GM12873 (cell line): ENCODE data around the gene PDCD7.

Experiments
- CTCF ChIP-seq: IDR thresholded peaks from 2 replicates; pipeline ENCODE4 v1.5.1; 2012; ENCODE audit warnings: low read depth, mild to moderate bottlenecking, moderate library complexity, low read length, control low read depth; ENCODE audit not compliant: insufficient read depth; ENCODE audit errors: missing control alignments

The PDCD7 gene

DNA sequence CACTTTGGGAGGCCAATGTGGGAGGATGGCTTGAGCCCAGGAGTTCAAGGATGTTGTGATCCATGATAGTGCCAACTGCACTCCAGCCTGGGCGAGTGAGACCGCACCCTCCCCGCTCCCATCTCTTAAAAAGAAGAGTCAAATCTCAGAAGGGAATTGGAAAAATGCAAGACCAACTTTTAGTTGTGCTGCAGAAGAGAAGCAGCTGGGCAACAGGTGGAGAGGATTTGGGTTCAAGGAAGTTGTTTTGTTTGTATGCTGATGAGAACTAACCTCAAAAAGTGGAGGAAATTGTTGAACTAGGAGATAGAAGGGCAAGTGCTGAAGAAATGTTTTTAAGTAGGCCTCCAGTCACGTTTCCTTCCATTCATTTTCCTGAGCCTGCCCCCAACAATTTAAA is 12.8 kb upstream of the PDCD7 start:
- no peak for TF ChIP-seq CTCF

DNA sequence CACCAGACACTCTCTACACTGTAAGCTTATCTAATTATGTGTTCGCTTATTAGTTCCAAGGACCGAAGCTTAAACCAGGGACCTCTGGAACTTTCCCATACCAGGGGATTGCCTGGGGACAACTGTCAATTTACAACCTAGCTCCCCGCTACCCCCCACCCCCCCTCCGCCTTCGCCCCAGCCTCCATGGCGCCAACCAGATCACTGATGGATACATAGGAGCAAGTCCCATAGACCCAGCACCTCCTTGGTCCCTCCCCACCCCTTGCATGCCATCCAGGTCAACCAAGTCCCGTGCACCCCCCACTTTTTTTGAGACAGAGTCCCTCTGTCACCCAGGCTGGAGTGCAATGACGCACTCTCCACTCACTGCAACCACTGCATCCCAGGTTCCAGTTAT is 930 bp upstream of the PDCD7 start:
- no peak for TF ChIP-seq CTCF

GRCh38 chr15:65132878-65133547 is 595 bp downstream of the PDCD7 start:
- TF ChIP-seq CTCF: no peak

- no peak for TF ChIP-seq CTCF
Observed at GRCh38 chr15:65130941-65131340, 2.7 kb downstream of the PDCD7 start.

- no peak for TF ChIP-seq CTCF
Observed at GRCh38 chr15:65115542-65115941, 18.1 kb downstream of the PDCD7 start.

DNA sequence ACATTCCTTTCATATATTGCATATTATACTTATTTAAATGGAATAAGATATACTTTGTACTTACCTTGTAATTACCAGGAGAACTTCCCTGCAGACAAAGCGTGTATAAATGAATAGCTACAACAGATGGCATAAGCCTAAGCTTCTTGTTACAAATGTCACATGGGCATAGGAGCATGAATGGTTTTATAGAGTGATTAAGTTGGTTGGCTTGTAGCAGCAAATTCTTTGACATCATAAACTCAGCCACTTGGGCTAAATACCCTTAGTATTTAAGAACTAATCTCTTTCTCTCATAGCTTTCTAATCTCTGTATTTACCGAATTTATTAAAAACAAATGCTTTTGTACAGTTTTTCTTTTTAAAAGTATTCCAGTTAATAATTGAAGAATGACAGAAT is 18.5 kb downstream of the PDCD7 start, which contains the start of gene UBAP1L:
UBAP1L (minus strand) TSS at position 115 of the 400 bp plus-strand sequence. CDS start 8,985 bp downstream, outside the sequence.
- no peak for TF ChIP-seq CTCF

GRCh38 chr15:65110676-65111292 is 22.8 kb downstream of the PDCD7 start:
- TF ChIP-seq CTCF: no peak
